Dendritic cell treated with granulocyte-macrophage colony-stimulating factor and Interleukin-4, amounts not matched to agents 40 ng/mL and 50 ng/mL, for 4 days (primary cell): ENCODE measurements around the gene NEIL3.

Experiments
- H3K27ac Mint-ChIP-seq: one replicate; pipeline ENCODE4 v1.8.0; 2022; ENCODE audit warnings: mild to moderate bottlenecking, mixed read lengths
- H3K27me3 Mint-ChIP-seq: one replicate; pipeline ENCODE4 v1.8.0; 2022; ENCODE audit warnings: mild to moderate bottlenecking, mixed read lengths
- H3K36me3 Mint-ChIP-seq: one replicate; pipeline ENCODE4 v1.8.0; 2022; ENCODE audit warnings: low read depth, mixed read lengths
- H3K4me1 Mint-ChIP-seq: one replicate; pipeline ENCODE4 v1.8.0; 2022; ENCODE audit warnings: low read depth, mixed read lengths
- H3K4me3 Mint-ChIP-seq: one replicate; pipeline ENCODE4 v1.8.0; 2022; ENCODE audit warnings: mild to moderate bottlenecking, moderate library complexity, mixed read lengths
- H3K9me3 Mint-ChIP-seq: one replicate; pipeline ENCODE4 v1.8.0; 2022; ENCODE audit warnings: mixed read lengths
- intact Hi-C: fragments of 100-400 bp; cut with micrococcal nuclease; formaldehyde crosslinking; loops from one replicate; pipeline ENCODE4 v1.15.0; 2022

Gene NEIL3

GRCh38 chr4:177313263-177313662 is 3.6 kb downstream of the NEIL3 start:
- Mint-ChIP-seq H3K36me3 (peaks cover 6% of the 10 kb centered on the region), H3K27ac (no peak overlapping the region), H3K4me1 (peaks cover 33% of the 10 kb centered on the region), H3K4me3 (no peak overlapping the region), H3K9me3 (no peaks in the 10 kb centered on the region), H3K27me3 (no peaks in the 10 kb centered on the region)
- intact Hi-C loops = no loop called here

GRCh38 chr4:177315767-177316464 is 6.2 kb downstream of the NEIL3 start:
- Mint-ChIP-seq H3K36me3 (no peaks in the 10 kb centered on the region), H3K4me3 (peak overlapping the region; percentile 50), H3K9me3 (no peaks in the 10 kb centered on the region), H3K27me3 (no peaks in the 10 kb centered on the region), H3K4me1 (peaks cover 21% of the 10 kb centered on the region), H3K27ac (peak overlapping the region; percentile 48)
- intact Hi-C loops = no loop called here

- Mint-ChIP-seq H3K36me3 (no peaks in the 10 kb centered on the region), H3K27me3 (no peaks in the 10 kb centered on the region), H3K27ac (no peak overlapping the region), H3K9me3 (no peaks in the 10 kb centered on the region), H3K4me1 (peaks cover 5% of the 10 kb centered on the region), H3K4me3 (no peak overlapping the region)
- intact Hi-C loops = no loop called here
Observed at GRCh38 chr4:177320721-177321120, 11.0 kb downstream of the NEIL3 start.

GRCh38 chr4:177321647-177322046 is 12.0 kb downstream of the NEIL3 start:
- intact Hi-C loops = no loop called here
- no peaks in the 10 kb centered on the region for H3K4me1 Mint-ChIP-seq

GRCh38 chr4:177322266-177322665 is 12.6 kb downstream of the NEIL3 start:
- intact Hi-C loops = no loop called here
- H3K36me3 Mint-ChIP-seq = no peaks in the 10 kb centered on the region
- H3K4me1 Mint-ChIP-seq = no peaks in the 10 kb centered on the region
- H3K9me3 Mint-ChIP-seq = no peaks in the 10 kb centered on the region
- no peak overlapping the region for H3K4me3 Mint-ChIP-seq
- H3K27me3 Mint-ChIP-seq = no peaks in the 10 kb centered on the region
- no peak overlapping the region for H3K27ac Mint-ChIP-seq

More at GRCh38 chr4:177321647-177322046, 12.0 kb downstream of the NEIL3 start:
- H3K4me3 Mint-ChIP-seq = no peak overlapping the region
- no peaks in the 10 kb centered on the region for H3K9me3 Mint-ChIP-seq
- no peaks in the 10 kb centered on the region for H3K36me3 Mint-ChIP-seq
- no peaks in the 10 kb centered on the region for H3K27me3 Mint-ChIP-seq
- H3K27ac Mint-ChIP-seq = no peak overlapping the region

GRCh38 chr4:177322881-177323280 is 13.2 kb downstream of the NEIL3 start:
- no peaks in the 10 kb centered on the region for H3K4me1 Mint-ChIP-seq
- no peak overlapping the region for H3K27ac Mint-ChIP-seq
- H3K4me3 Mint-ChIP-seq = no peak overlapping the region

GRCh38 chr4:177323416-177323815 is 13.7 kb downstream of the NEIL3 start:
- no peaks in the 10 kb centered on the region for H3K36me3 Mint-ChIP-seq
- H3K9me3 Mint-ChIP-seq = no peaks in the 10 kb centered on the region
- H3K27me3 Mint-ChIP-seq = no peaks in the 10 kb centered on the region
- H3K4me3 Mint-ChIP-seq = no peak overlapping the region
- peaks cover 5% of the 10 kb centered on the region for H3K4me1 Mint-ChIP-seq
- intact Hi-C loops = no loop called here
- no peak overlapping the region for H3K27ac Mint-ChIP-seq

More at GRCh38 chr4:177322881-177323280, 13.2 kb downstream of the NEIL3 start:
- H3K36me3 Mint-ChIP-seq = no peaks in the 10 kb centered on the region
- H3K27me3 Mint-ChIP-seq = no peaks in the 10 kb centered on the region
- intact Hi-C loops = no loop called here
- H3K9me3 Mint-ChIP-seq = no peaks in the 10 kb centered on the region

GRCh38 chr4:177332119-177332518 is 22.4 kb downstream of the NEIL3 start:
- Mint-ChIP-seq H3K36me3 (no peaks in the 10 kb centered on the region), H3K27ac (no peak overlapping the region), H3K4me1 (peaks cover 6% of the 10 kb centered on the region), H3K4me3 (no peak overlapping the region), H3K27me3 (no peaks in the 10 kb centered on the region), H3K9me3 (no peaks in the 10 kb centered on the region)
- intact Hi-C loops = no loop called here

GRCh38 chr4:177339477-177340374 is 30.1 kb downstream of the NEIL3 start:
- Mint-ChIP-seq H3K9me3 (no peaks in the 10 kb centered on the region), H3K4me3 (no peak overlapping the region), H3K27me3 (no peaks in the 10 kb centered on the region), H3K27ac (no peak overlapping the region), H3K4me1 (no peaks in the 10 kb centered on the region), H3K36me3 (no peaks in the 10 kb centered on the region)
- intact Hi-C loops = loop anchor here (1.0 to 5.0 kb wide), 2 partner anchors 89 to 287 kb away; no protein-coding TSS in a partner anchor

- H3K4me1 Mint-ChIP-seq = no peaks in the 10 kb centered on the region
- H3K4me3 Mint-ChIP-seq = no peak overlapping the region
- no peaks in the 10 kb centered on the region for H3K27me3 Mint-ChIP-seq
- H3K9me3 Mint-ChIP-seq = no peaks in the 10 kb centered on the region
- intact Hi-C loops = no loop called here
- H3K27ac Mint-ChIP-seq = no peak overlapping the region
- H3K36me3 Mint-ChIP-seq = no peaks in the 10 kb centered on the region
Observed at GRCh38 chr4:177348348-177348747, 38.7 kb downstream of the NEIL3 start.

GRCh38 chr4:177349191-177349590 is 39.5 kb downstream of the NEIL3 start:
- H3K4me1 Mint-ChIP-seq = no peaks in the 10 kb centered on the region
- no peak overlapping the region for H3K27ac Mint-ChIP-seq
- no peaks in the 10 kb centered on the region for H3K9me3 Mint-ChIP-seq
- intact Hi-C loops = no loop called here
- H3K36me3 Mint-ChIP-seq = no peaks in the 10 kb centered on the region
- no peaks in the 10 kb centered on the region for H3K27me3 Mint-ChIP-seq
- no peak overlapping the region for H3K4me3 Mint-ChIP-seq

- Mint-ChIP-seq H3K27me3 (no peaks in the 10 kb centered on the region), H3K4me3 (no peak overlapping the region), H3K4me1 (no peaks in the 10 kb centered on the region), H3K36me3 (peaks cover 5% of the 10 kb centered on the region), H3K27ac (no peak overlapping the region), H3K9me3 (no peaks in the 10 kb centered on the region)
- intact Hi-C loops = no loop called here
Observed at GRCh38 chr4:177351622-177352244, 42.1 kb downstream of the NEIL3 start.

GRCh38 chr4:177356206-177356605 is 46.5 kb downstream of the NEIL3 start:
- peaks cover 5% of the 10 kb centered on the region for H3K36me3 Mint-ChIP-seq
- no peaks in the 10 kb centered on the region for H3K9me3 Mint-ChIP-seq
- no peak overlapping the region for H3K4me3 Mint-ChIP-seq
- intact Hi-C loops = no loop called here
- no peak overlapping the region for H3K27ac Mint-ChIP-seq
- H3K4me1 Mint-ChIP-seq = no peaks in the 10 kb centered on the region
- H3K27me3 Mint-ChIP-seq = no peaks in the 10 kb centered on the region

- intact Hi-C loops = no loop called here
- Mint-ChIP-seq H3K4me3 (no peak overlapping the region), H3K9me3 (no peaks in the 10 kb centered on the region), H3K4me1 (no peaks in the 10 kb centered on the region), H3K27me3 (no peaks in the 10 kb centered on the region), H3K27ac (no peak overlapping the region), H3K36me3 (peaks cover 5% of the 10 kb centered on the region)
Observed at GRCh38 chr4:177356921-177357320, 47.2 kb downstream of the NEIL3 start.
